ENCODE results near the gene NIN.

NIN gene

GRCh38 chr14:50830932-50831725 is at the start of gene NIN:
NIN (minus strand) TSS chr14:50831162; CDS start chr14:50822056, 9,106 bp downstream.
- no peak for DNase-seq (ENCODE audit: low read depth, low spot score)
- Histone ChIP-seq H3K36me3 (ENCODE audit: insufficient read depth, low read length) (peaks cover 3% of the 10 kb centered on the region; the same call in 1 of the 2 replicates), H3K27ac (no peak within 1 kb of the TSS)

GRCh38 chr14:50875359-50876070 is 44.6 kb upstream of the NIN start:
- H3K4me3 ChIP-seq, result no peak overlapping the region
- H3K27ac ChIP-seq, result no peak overlapping the region
- no peaks in the 10 kb centered on the region for H3K36me3 ChIP-seq (ENCODE audit: insufficient read depth, low read length)
- no peaks in the 10 kb centered on the region for H3K9me3 ChIP-seq (ENCODE audit: low read depth, low read length)
- no peak for DNase-seq (ENCODE audit: low read depth, low spot score)
- TF ChIP-seq EZH2 (IDR thresholded peaks at IDR 0.05) (no peak), FOXP2 (optimal IDR thresholded peaks at IDR 0.05; ENCODE audit: control extremely low read depth, extremely low read length, insufficient read depth) (no peak), POLR2AphosphoS5 (IDR thresholded peaks at IDR 0.05; ENCODE audit: borderline replicate concordance, low read depth, low read length) (no peak)
- H3K9ac ChIP-seq (ENCODE audit: insufficient read length), result no peak overlapping the region

More at GRCh38 chr14:50830932-50831725, at the start of gene NIN:
- Histone ChIP-seq H3K9me3 (ENCODE audit: low read depth, low read length) (no peaks in the 10 kb centered on the region), H3K9ac (ENCODE audit: insufficient read length) (peak within 1 kb of the TSS; percentile 72), H3K4me3 (peak within 1 kb of the TSS; percentile 95)
- TF ChIP-seq POLR2AphosphoS5 (IDR thresholded peaks at IDR 0.05; ENCODE audit: borderline replicate concordance, low read depth, low read length) (no peak; the same call in 1 of the 2 replicates), FOXP2 (optimal IDR thresholded peaks at IDR 0.05; ENCODE audit: control extremely low read depth, extremely low read length, insufficient read depth) (no peak), EZH2 (IDR thresholded peaks at IDR 0.05) (no peak)

- Histone ChIP-seq H3K9me3 (ENCODE audit: low read depth, low read length) (no peaks in the 10 kb centered on the region), H3K36me3 (ENCODE audit: insufficient read depth, low read length) (no peaks in the 10 kb centered on the region), H3K27ac (no peak overlapping the region), H3K9ac (ENCODE audit: insufficient read length) (no peak overlapping the region), H3K4me3 (no peak overlapping the region)
- TF ChIP-seq FOXP2 (optimal IDR thresholded peaks at IDR 0.05; ENCODE audit: control extremely low read depth, extremely low read length, insufficient read depth) (no peak), EZH2 (IDR thresholded peaks at IDR 0.05) (no peak), POLR2AphosphoS5 (IDR thresholded peaks at IDR 0.05; ENCODE audit: borderline replicate concordance, low read depth, low read length) (no peak)
- DNase-seq (ENCODE audit: low read depth, low spot score), result no peak
Observed at GRCh38 chr14:50874757-50875156, 43.8 kb upstream of the NIN start.

- no peak within 1 kb of the TSS for H3K9ac ChIP-seq (ENCODE audit: insufficient read length)
- no peak within 1 kb of the TSS for H3K4me3 ChIP-seq
- no peak within 1 kb of the TSS for H3K27ac ChIP-seq
- DNase-seq (ENCODE audit: low read depth, low spot score), result no peak
- no peaks in the 10 kb centered on the region for H3K36me3 ChIP-seq (ENCODE audit: insufficient read depth, low read length)
- TF ChIP-seq POLR2AphosphoS5 (IDR thresholded peaks at IDR 0.05; ENCODE audit: borderline replicate concordance, low read depth, low read length), result no peak
- TF ChIP-seq FOXP2 (optimal IDR thresholded peaks at IDR 0.05; ENCODE audit: control extremely low read depth, extremely low read length, insufficient read depth), result no peak
- TF ChIP-seq EZH2 (IDR thresholded peaks at IDR 0.05), result no peak
- H3K9me3 ChIP-seq (ENCODE audit: low read depth, low read length), result no peaks in the 10 kb centered on the region
Observed at GRCh38 chr14:50871914-50872732, 41.2 kb upstream of the NIN start, which contains the start of gene ABHD12B. ABHD12B (plus strand) TSS chr14:50872053; CDS start chr14:50872175, 122 bp downstream.

- Histone ChIP-seq H3K9ac (ENCODE audit: insufficient read length) (no peak overlapping the region), H3K36me3 (ENCODE audit: insufficient read depth, low read length) (no peaks in the 10 kb centered on the region), H3K27ac (no peak overlapping the region), H3K4me3 (no peak overlapping the region), H3K9me3 (ENCODE audit: low read depth, low read length) (no peaks in the 10 kb centered on the region)
- DNase-seq (ENCODE audit: low read depth, low spot score), result no peak
- TF ChIP-seq POLR2AphosphoS5 (IDR thresholded peaks at IDR 0.05; ENCODE audit: borderline replicate concordance, low read depth, low read length) (no peak), FOXP2 (optimal IDR thresholded peaks at IDR 0.05; ENCODE audit: control extremely low read depth, extremely low read length, insufficient read depth) (no peak), EZH2 (IDR thresholded peaks at IDR 0.05) (no peak)
Observed at GRCh38 chr14:50871228-50871627, 40.3 kb upstream of the NIN start.

GRCh38 chr14:50865391-50866076 is 34.6 kb upstream of the NIN start:
- TF ChIP-seq EZH2 (IDR thresholded peaks at IDR 0.05), result no peak
- no peak for TF ChIP-seq POLR2AphosphoS5 (IDR thresholded peaks at IDR 0.05; ENCODE audit: borderline replicate concordance, low read depth, low read length)
- TF ChIP-seq FOXP2 (optimal IDR thresholded peaks at IDR 0.05; ENCODE audit: control extremely low read depth, extremely low read length, insufficient read depth), result no peak

GRCh38 chr14:50864946-50865345 is 34.0 kb upstream of the NIN start:
- TF ChIP-seq POLR2AphosphoS5 (IDR thresholded peaks at IDR 0.05; ENCODE audit: borderline replicate concordance, low read depth, low read length), result no peak
- no peak for TF ChIP-seq EZH2 (IDR thresholded peaks at IDR 0.05)
- TF ChIP-seq FOXP2 (optimal IDR thresholded peaks at IDR 0.05; ENCODE audit: control extremely low read depth, extremely low read length, insufficient read depth), result no peak
- H3K4me3 ChIP-seq, result no peak overlapping the region
- no peak overlapping the region for H3K27ac ChIP-seq
- H3K9me3 ChIP-seq (ENCODE audit: low read depth, low read length), result no peaks in the 10 kb centered on the region
- no peaks in the 10 kb centered on the region for H3K36me3 ChIP-seq (ENCODE audit: insufficient read depth, low read length)
- DNase-seq (ENCODE audit: low read depth, low spot score), result no peak
- H3K9ac ChIP-seq (ENCODE audit: insufficient read length), result no peak overlapping the region

More at GRCh38 chr14:50865391-50866076, 34.6 kb upstream of the NIN start:
- H3K27ac ChIP-seq, result no peak overlapping the region
- H3K4me3 ChIP-seq, result no peak overlapping the region
- H3K36me3 ChIP-seq (ENCODE audit: insufficient read depth, low read length), result no peaks in the 10 kb centered on the region
- H3K9ac ChIP-seq (ENCODE audit: insufficient read length), result no peak overlapping the region
- no peaks in the 10 kb centered on the region for H3K9me3 ChIP-seq (ENCODE audit: low read depth, low read length)
- DNase-seq (ENCODE audit: low read depth, low spot score), result no peak
